SH-SY5Y (cell line): ENCODE measurements around the gene NOTCH3.

Source experiments
- GATA2 ChIP-seq: IDR thresholded peaks from 2 replicates; pipeline ENCODE4 v1.6.1; 2011; ENCODE audit warnings: mild to moderate bottlenecking, low read depth, low read length
- GATA3 ChIP-seq: IDR thresholded peaks from 2 replicates; pipeline ENCODE4 v1.6.1; 2011; ENCODE audit warnings: low read depth, mild to moderate bottlenecking, low read length, moderate library complexity

DNA sequence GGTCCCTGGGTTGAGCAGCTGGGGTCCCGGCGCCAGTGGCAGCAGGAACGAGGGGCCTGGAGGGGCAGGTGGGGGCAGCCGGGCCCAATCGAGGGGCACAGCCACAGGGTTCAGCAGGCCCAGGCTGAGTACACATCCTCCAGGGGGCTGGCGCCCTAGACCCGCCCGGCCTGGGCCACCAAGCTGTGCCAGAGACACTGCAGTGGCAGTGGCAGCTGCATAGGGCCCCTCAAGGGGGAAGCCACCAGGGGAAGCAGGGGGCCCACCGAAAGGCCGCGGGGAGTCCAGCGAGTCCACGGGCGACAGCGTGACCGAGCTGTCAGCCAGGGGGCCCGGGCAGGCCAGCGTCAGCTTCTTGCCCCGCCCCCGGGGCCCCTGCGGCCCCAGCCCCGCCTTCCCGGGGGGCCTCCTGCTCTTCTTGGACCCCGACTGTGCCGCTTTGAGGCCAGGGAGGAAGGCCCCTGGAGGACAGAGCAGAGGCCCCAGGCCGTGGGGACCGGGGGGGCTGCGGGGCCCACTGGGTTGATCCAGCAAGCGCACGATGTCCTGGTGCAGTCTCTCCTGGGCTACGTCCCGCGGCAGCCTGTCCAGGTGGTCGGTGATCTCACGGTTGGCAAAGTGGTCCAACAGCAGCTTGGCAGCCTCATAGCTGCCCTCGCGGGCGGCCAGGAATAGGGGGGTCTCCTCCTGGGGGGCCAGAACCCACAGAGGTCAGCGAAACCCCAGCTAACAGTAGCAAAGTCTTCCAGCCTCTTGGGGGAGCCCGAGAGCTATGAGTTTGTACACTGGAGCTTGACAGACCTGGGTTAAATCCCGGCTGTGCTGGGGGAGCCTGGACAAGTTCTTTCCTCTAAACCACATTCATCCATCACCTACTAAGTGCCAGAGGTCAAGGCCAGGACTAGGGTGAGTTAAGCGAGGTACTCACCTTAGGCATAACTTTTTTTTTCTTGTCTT, 39.5 kb downstream of the NOTCH3 start:
- TF ChIP-seq GATA3 (no peak), GATA2 (no peak)
